HG03469 (cell line): ENCODE results near the gene RERE.
"Not testable (repeated sequence)": the region's sequence is repeated elsewhere in the genome, so short reads cannot be mapped to it uniquely, and the experiment has no call there.

Experiments used
- ATAC-seq: cut with Tn5 transposase; IDR thresholded peaks from one replicate; pipeline ENCODE4 v1.9.1; 2021; ENCODE audit warnings: mild to moderate bottlenecking, moderate library complexity, moderate number of reproducible peaks; ENCODE audit not compliant: unreplicated experiment

RERE gene

GRCh38 chr1:8395433-8395866, 422.0 kb downstream of the RERE start:
- ATAC-seq, result no peak

GRCh38 chr1:8394456-8395321, 422.8 kb downstream of the RERE start:
- no peak for ATAC-seq

GRCh38 chr1:8392522-8392921, 424.9 kb downstream of the RERE start:
- no peak for ATAC-seq

GRCh38 chr1:8390707-8391106, 426.7 kb downstream of the RERE start:
- no peak for ATAC-seq

- no peak for ATAC-seq
Measured at GRCh38 chr1:8389958-8390535, 427.4 kb downstream of the RERE start.

- ATAC-seq, result no peak
Measured at GRCh38 chr1:8388732-8389562, 428.5 kb downstream of the RERE start.

- ATAC-seq, result no peak
Measured at GRCh38 chr1:8386247-8386646, 431.2 kb downstream of the RERE start.

GRCh38 chr1:8384577-8384976, 432.9 kb downstream of the RERE start:
- no peak for ATAC-seq

- ATAC-seq, result no peak
Measured at GRCh38 chr1:8384088-8384487, 433.4 kb downstream of the RERE start.

- ATAC-seq, result no peak
Measured at GRCh38 chr1:8382608-8383505, 434.6 kb downstream of the RERE start.

- ATAC-seq, result no peak
Measured at GRCh38 chr1:8382051-8382505, 435.4 kb downstream of the RERE start.

GRCh38 chr1:8381618-8382017, 435.8 kb downstream of the RERE start:
- no peak for ATAC-seq

- not testable (repeated sequence) for ATAC-seq
Measured at GRCh38 chr1:8380310-8380709, 437.1 kb downstream of the RERE start.

- no peak for ATAC-seq
Measured at GRCh38 chr1:8379513-8380186, 437.8 kb downstream of the RERE start.

- ATAC-seq, result no peak
Measured at GRCh38 chr1:8378981-8379470, 438.4 kb downstream of the RERE start.

- no peak for ATAC-seq
Measured at GRCh38 chr1:8378178-8378577, 439.3 kb downstream of the RERE start.

GRCh38 chr1:8377271-8377981, 440.0 kb downstream of the RERE start:
- ATAC-seq, result no peak

- no peak for ATAC-seq
Measured at GRCh38 chr1:8376358-8376840, 441.0 kb downstream of the RERE start.

- ATAC-seq, result no peak
Measured at GRCh38 chr1:8374812-8375211, 442.6 kb downstream of the RERE start.
